ENCODE data around the gene DDX39A.
A peak's percentile ranks its signal among the peaks of the same experiment; 100 is the strongest.

The DDX39A gene

GRCh38 chr19:14442891-14443631, 23.9 kb upstream of the DDX39A start:
- Histone ChIP-seq H3K4me1 (ENCODE audit: insufficient read depth, low read length) (peaks cover 3% of the 10 kb centered on the region; the same call in 1 of the 2 replicates), H3K9ac (ENCODE audit: low read depth, low read length) (no peak overlapping the region), H3K9me3 (ENCODE audit: control insufficient read depth, insufficient read depth, low read length) (no peaks in the 10 kb centered on the region), H3K36me3 (ENCODE audit: insufficient read depth, low read length) (peaks cover 18% of the 10 kb centered on the region; the same call in 1 of the 2 replicates)

GRCh38 chr19:14441041-14441938, 22.1 kb upstream of the DDX39A start:
- Histone ChIP-seq H3K36me3 (ENCODE audit: insufficient read depth, low read length) (peaks cover 13% of the 10 kb centered on the region; the same call in 1 of the 2 replicates), H3K4me1 (ENCODE audit: insufficient read depth, low read length) (peaks cover 3% of the 10 kb centered on the region; the same call in 1 of the 2 replicates), H3K9me3 (ENCODE audit: control insufficient read depth, insufficient read depth, low read length) (no peaks in the 10 kb centered on the region), H3K9ac (ENCODE audit: low read depth, low read length) (no peak overlapping the region)

- peaks cover 13% of the 10 kb centered on the region; the same call in 1 of the 2 replicates for H3K36me3 ChIP-seq (ENCODE audit: insufficient read depth, low read length)
- peaks cover 3% of the 10 kb centered on the region; the same call in 1 of the 2 replicates for H3K4me1 ChIP-seq (ENCODE audit: insufficient read depth, low read length)
- no peaks in the 10 kb centered on the region for H3K9me3 ChIP-seq (ENCODE audit: control insufficient read depth, insufficient read depth, low read length)
- no peak overlapping the region for H3K9ac ChIP-seq (ENCODE audit: low read depth, low read length)
Measured at GRCh38 chr19:14440049-14440448, 20.9 kb upstream of the DDX39A start.

- no peaks in the 10 kb centered on the region for H3K9me3 ChIP-seq (ENCODE audit: control insufficient read depth, insufficient read depth, low read length)
- no peak overlapping the region for H3K9ac ChIP-seq (ENCODE audit: low read depth, low read length)
- H3K4me1 ChIP-seq (ENCODE audit: insufficient read depth, low read length) = peaks cover 3% of the 10 kb centered on the region; the same call in 1 of the 2 replicates
- peaks cover 10% of the 10 kb centered on the region; the same call in 1 of the 2 replicates for H3K36me3 ChIP-seq (ENCODE audit: insufficient read depth, low read length)
Measured at GRCh38 chr19:14439014-14439413, 19.9 kb upstream of the DDX39A start.

- H3K36me3 ChIP-seq (ENCODE audit: insufficient read depth, low read length) = 0 out of 2 replicates have a peak, but pooled peaks cover under 1% of the 10 kb centered on the region
- peaks cover 3% of the 10 kb centered on the region; the same call in 1 of the 2 replicates for H3K4me1 ChIP-seq (ENCODE audit: insufficient read depth, low read length)
- H3K9me3 ChIP-seq (ENCODE audit: control insufficient read depth, insufficient read depth, low read length) = no peaks in the 10 kb centered on the region
- no peak overlapping the region for H3K9ac ChIP-seq (ENCODE audit: low read depth, low read length)
Measured at GRCh38 chr19:14437578-14438140, 18.5 kb upstream of the DDX39A start.

- Histone ChIP-seq H3K9ac (ENCODE audit: low read depth, low read length) (no peak overlapping the region; the same call in 1 of the 2 replicates), H3K36me3 (ENCODE audit: insufficient read depth, low read length) (no peaks in the 10 kb centered on the region), H3K4me1 (ENCODE audit: insufficient read depth, low read length) (peaks cover 3% of the 10 kb centered on the region; the same call in 1 of the 2 replicates), H3K9me3 (ENCODE audit: control insufficient read depth, insufficient read depth, low read length) (no peaks in the 10 kb centered on the region)
Measured at GRCh38 chr19:14435320-14436050, 16.3 kb upstream of the DDX39A start.

- Histone ChIP-seq H3K9me3 (ENCODE audit: control insufficient read depth, insufficient read depth, low read length) (no peaks in the 10 kb centered on the region), H3K9ac (ENCODE audit: low read depth, low read length) (peak overlapping the region; percentile 22; the same call in 1 of the 2 replicates), H3K4me1 (ENCODE audit: insufficient read depth, low read length) (no peaks in the 10 kb centered on the region; the same call in 1 of the 2 replicates), H3K36me3 (ENCODE audit: insufficient read depth, low read length) (no peaks in the 10 kb centered on the region)
Measured at GRCh38 chr19:14434543-14435319, 15.6 kb upstream of the DDX39A start.

- Histone ChIP-seq H3K4me1 (ENCODE audit: insufficient read depth, low read length) (no peaks in the 10 kb centered on the region), H3K9me3 (ENCODE audit: control insufficient read depth, insufficient read depth, low read length) (no peaks in the 10 kb centered on the region), H3K36me3 (ENCODE audit: insufficient read depth, low read length) (no peaks in the 10 kb centered on the region), H3K9ac (ENCODE audit: low read depth, low read length) (peak overlapping the region; percentile 80)
Measured at GRCh38 chr19:14433554-14434501, 14.7 kb upstream of the DDX39A start.

GRCh38 chr19:14432791-14433553, 13.8 kb upstream of the DDX39A start, which contains the start of gene PKN1:
Gene PKN1, plus strand, starts transcription at chr19:14433306. Its CDS starts 216 bp downstream, at chr19:14433522.
- Histone ChIP-seq H3K4me1 (ENCODE audit: insufficient read depth, low read length) (no peaks in the 10 kb centered on the region), H3K9ac (ENCODE audit: low read depth, low read length) (peak within 1 kb of the TSS; percentile 80), H3K9me3 (ENCODE audit: control insufficient read depth, insufficient read depth, low read length) (no peaks in the 10 kb centered on the region), H3K36me3 (ENCODE audit: insufficient read depth, low read length) (no peaks in the 10 kb centered on the region)

- Histone ChIP-seq H3K9ac (ENCODE audit: low read depth, low read length) (no peak overlapping the region), H3K9me3 (ENCODE audit: control insufficient read depth, insufficient read depth, low read length) (no peaks in the 10 kb centered on the region), H3K4me1 (ENCODE audit: insufficient read depth, low read length) (0 out of 2 replicates have a peak, but pooled peaks cover under 1% of the 10 kb centered on the region), H3K36me3 (ENCODE audit: insufficient read depth, low read length) (no peaks in the 10 kb centered on the region)
Measured at GRCh38 chr19:14430712-14431111, 11.6 kb upstream of the DDX39A start.

GRCh38 chr19:14428882-14429416, 9.8 kb upstream of the DDX39A start:
- Histone ChIP-seq H3K9me3 (ENCODE audit: control insufficient read depth, insufficient read depth, low read length) (no peaks in the 10 kb centered on the region), H3K4me1 (ENCODE audit: insufficient read depth, low read length) (0 out of 2 replicates have a peak, but pooled peaks cover 4% of the 10 kb centered on the region), H3K9ac (ENCODE audit: low read depth, low read length) (no peak overlapping the region), H3K36me3 (ENCODE audit: insufficient read depth, low read length) (no peaks in the 10 kb centered on the region)
